T follicular helper cell (primary cell): ENCODE data around the gene DDR2.

Experiments
- DNase-seq: peaks from one replicate; pipeline ENCODE4 v3.0.0-alpha.2; 2020; ENCODE audit warnings: low read depth

Gene DDR2

GRCh38 chr1:162629651-162630050, 2.6 kb upstream of the DDR2 start:
- no peak for DNase-seq

GRCh38 chr1:162631546-162632191, 595 bp upstream of the DDR2 start:
- DNase-seq, result no peak

- no peak for DNase-seq
Measured at GRCh38 chr1:162632698-162633080, 425 bp downstream of the DDR2 start.

- DNase-seq, result no peak
Measured at GRCh38 chr1:162633081-162633762, 958 bp downstream of the DDR2 start.

- no peak for DNase-seq
Measured at GRCh38 chr1:162635418-162635817, 3.2 kb downstream of the DDR2 start.

- DNase-seq, result no peak
Measured at GRCh38 chr1:162639718-162640117, 7.5 kb downstream of the DDR2 start.

- DNase-seq, result no peak
Measured at GRCh38 chr1:162641114-162641513, 8.8 kb downstream of the DDR2 start.

- no peak for DNase-seq
Measured at GRCh38 chr1:162644986-162645314, 12.7 kb downstream of the DDR2 start.

GRCh38 chr1:162645666-162646065, 13.4 kb downstream of the DDR2 start:
- DNase-seq, result no peak

GRCh38 chr1:162649583-162649982, 17.3 kb downstream of the DDR2 start:
- DNase-seq, result no peak

GRCh38 chr1:162654915-162655620, 22.8 kb downstream of the DDR2 start:
- DNase-seq, result no peak

- DNase-seq, result no peak
Measured at GRCh38 chr1:162656266-162656665, 24.0 kb downstream of the DDR2 start.

- no peak for DNase-seq
Measured at GRCh38 chr1:162660574-162660973, 28.3 kb downstream of the DDR2 start.

- DNase-seq, result no peak
Measured at GRCh38 chr1:162661336-162661735, 29.1 kb downstream of the DDR2 start.

GRCh38 chr1:162662013-162662412, 29.7 kb downstream of the DDR2 start:
- no peak for DNase-seq

GRCh38 chr1:162663086-162663485, 30.8 kb downstream of the DDR2 start:
- DNase-seq, result no peak

- DNase-seq, result no peak
Measured at GRCh38 chr1:162663589-162664106, 31.4 kb downstream of the DDR2 start.

GRCh38 chr1:162666006-162666645, 33.9 kb downstream of the DDR2 start:
- no peak for DNase-seq

GRCh38 chr1:162667381-162668080, 35.3 kb downstream of the DDR2 start:
- no peak for DNase-seq

GRCh38 chr1:162670928-162671663, 38.8 kb downstream of the DDR2 start:
- no peak for DNase-seq

- DNase-seq, result no peak
Measured at GRCh38 chr1:162671664-162672410, 39.6 kb downstream of the DDR2 start.
